GM06990 (cell line): ENCODE measurements around the gene RPS6KA4.
A peak's percentile ranks its signal among the peaks of the same experiment; 100 is the strongest.

Experiments
- DNase-seq: peaks from one replicate; pipeline ENCODE4 v3.0.0-alpha.2; 2011; ENCODE audit not compliant: insufficient read length; ENCODE audit errors: extremely low read depth
- H3K27me3 ChIP-seq: replicated peaks from 2 replicates; pipeline ENCODE4 v1.6.0; 2011; ENCODE audit warnings: low read length; ENCODE audit not compliant: control insufficient read depth, insufficient read depth
- H3K36me3 ChIP-seq: 2 replicates; pipeline ENCODE4 v1.5.1; 2011; ENCODE audit warnings: low read length; ENCODE audit not compliant: control insufficient read depth, insufficient read depth
- H3K4me3 ChIP-seq: replicated peaks from 2 replicates; pipeline ENCODE4 v1.5.1; 2011; ENCODE audit warnings: low read depth, mild to moderate bottlenecking, control low read depth, low read length
- CTCF ChIP-seq: IDR thresholded peaks from 2 replicates; pipeline ENCODE4 v1.5.1; 2011; ENCODE audit warnings: low read length, control low read depth, mild to moderate bottlenecking, inconsistent platforms; ENCODE audit not compliant: insufficient read depth, poor library complexity, severe bottlenecking

The RPS6KA4 gene

GRCh38 chr11:64327375-64327774, 31.6 kb upstream of the RPS6KA4 start:
- no peak for TF ChIP-seq CTCF
- H3K4me3 ChIP-seq, result no peak overlapping the region
- H3K36me3 ChIP-seq, result peaks cover 7% of the 10 kb centered on the region
- H3K27me3 ChIP-seq, result no peaks in the 10 kb centered on the region
- DNase-seq, result no peak

- DNase-seq, result no peak
- Histone ChIP-seq H3K36me3 (peaks cover 3% of the 10 kb centered on the region), H3K4me3 (no peak overlapping the region), H3K27me3 (no peaks in the 10 kb centered on the region)
- no peak for TF ChIP-seq CTCF
Observed at GRCh38 chr11:64327993-64328392, 31.0 kb upstream of the RPS6KA4 start.

GRCh38 chr11:64330888-64331287, 28.1 kb upstream of the RPS6KA4 start:
- H3K4me3 ChIP-seq, result no peak overlapping the region
- TF ChIP-seq CTCF, result no peak

GRCh38 chr11:64331569-64332371, 27.2 kb upstream of the RPS6KA4 start:
- no peaks in the 10 kb centered on the region; the same call in 1 of the 2 replicates for H3K36me3 ChIP-seq
- no peak overlapping the region for H3K4me3 ChIP-seq
- TF ChIP-seq CTCF, result peak; percentile 79
- peak; percentile 83 for DNase-seq
- no peaks in the 10 kb centered on the region for H3K27me3 ChIP-seq

More at GRCh38 chr11:64330888-64331287, 28.1 kb upstream of the RPS6KA4 start:
- Histone ChIP-seq H3K36me3 (no peaks in the 10 kb centered on the region; the same call in 1 of the 2 replicates), H3K27me3 (no peaks in the 10 kb centered on the region)
- DNase-seq, result no peak

GRCh38 chr11:64333556-64333955, 25.4 kb upstream of the RPS6KA4 start:
- H3K27me3 ChIP-seq, result no peaks in the 10 kb centered on the region
- H3K36me3 ChIP-seq, result peaks cover 3% of the 10 kb centered on the region
- H3K4me3 ChIP-seq, result no peak overlapping the region
- DNase-seq, result no peak
- no peak for TF ChIP-seq CTCF
